Endodermal cell (in vitro differentiated cells): ENCODE data around the gene DYNLRB2. TPM values are rescaled to one million over a fixed set of nuclear protein-coding genes. Genes with fewer than 3 reads are reported as not detected.

Source experiments
- DNase-seq: peaks from one replicate; pipeline ENCODE4 v3.0.0-alpha.2; 2017
- H3K27ac ChIP-seq: 2 replicates; pipeline ENCODE4 v1.5.1; 2013; ENCODE audit warnings: mild to moderate bottlenecking, low read depth, low read length, moderate library complexity
- H3K27me3 ChIP-seq: 2 replicates; pipeline ENCODE4 v1.6.1; 2013; ENCODE audit warnings: mild to moderate bottlenecking, low read length, moderate library complexity; ENCODE audit not compliant: insufficient read depth, control insufficient read depth, poor library complexity, severe bottlenecking
- H3K36me3 ChIP-seq: 2 replicates; pipeline ENCODE4 v1.7.0; 2013; ENCODE audit warnings: mild to moderate bottlenecking, low read length, moderate library complexity; ENCODE audit not compliant: control insufficient read depth, insufficient read depth
- H3K4me1 ChIP-seq: one replicate; pipeline ENCODE4 v1.7.0; 2013; ENCODE audit warnings: low read length; ENCODE audit not compliant: control insufficient read depth, insufficient read depth
- H3K4me3 ChIP-seq: 2 replicates; pipeline ENCODE4 v1.5.1; 2013; ENCODE audit warnings: mild to moderate bottlenecking, low read length, moderate library complexity
- H3K9ac ChIP-seq: 2 replicates; pipeline ENCODE4 v1.6.1; 2013; ENCODE audit warnings: mild to moderate bottlenecking, low read length, moderate library complexity; ENCODE audit not compliant: poor library complexity, severe bottlenecking; ENCODE audit errors: extremely low read depth
- H3K9me3 ChIP-seq: 2 replicates; pipeline ENCODE4 v1.6.1; 2013; ENCODE audit warnings: mild to moderate bottlenecking, low read length, moderate library complexity; ENCODE audit not compliant: control insufficient read depth
- H3K27ac Mint-ChIP-seq: 2 replicates; pipeline ENCODE4 v1.8.0; 2020; ENCODE audit warnings: mixed read lengths
- H3K27me3 Mint-ChIP-seq: 2 replicates; pipeline ENCODE4 v1.8.0; 2021; ENCODE audit warnings: mild to moderate bottlenecking, mixed read lengths; ENCODE audit not compliant: insufficient read depth
- H3K36me3 Mint-ChIP-seq: 2 replicates; pipeline ENCODE4 v1.8.0; 2020; ENCODE audit warnings: low read depth, mixed read lengths
- H3K4me1 Mint-ChIP-seq: 2 replicates; pipeline ENCODE4 v1.8.0; 2020; ENCODE audit warnings: mixed read lengths
- H3K4me3 Mint-ChIP-seq: 2 replicates; pipeline ENCODE4 v1.8.0; 2020; ENCODE audit warnings: mild to moderate bottlenecking, moderate library complexity, mixed read lengths
- H3K9me3 Mint-ChIP-seq: 2 replicates; pipeline ENCODE4 v1.8.0; 2020; ENCODE audit warnings: mild to moderate bottlenecking, mixed read lengths
- CTCF ChIP-seq: fragments of 200-600 bp; sonication (generic); conservative IDR thresholded peaks from 2 replicates; pipeline ENCODE4 v1.5.0; 2021; ENCODE audit warnings: antibody characterized with exemption, mild to moderate bottlenecking
- WGBS, 2 experiments: methylation state at CpG; one replicate each; pipeline versions ENCODE4 v1.1.5 to v1.1.7; 2013; ENCODE audit warnings: missing lambda C conversion rate in 2 of 2, mixed read lengths in 1 of 2; ENCODE audit not compliant: insufficient coverage in 1 of 2, insufficient read length in 1 of 2; 5-methylcytosine and 5-hydroxymethylcytosine counted together
- total RNA-seq, 2 donors: library from RNA; stranded (reverse); fragmentation: NEBNext Ultra II Directional in 1 of 2; extraction: Animal tissue kit (Norgen Biotek cat#: 25700) in 1 of 2; gene quantifications; 2 replicates in 1 of 2; 3 replicates in 1 of 2; pipeline ENCODE4 v1.2.1, GENCODE V29; 2021

DYNLRB2 gene
- total RNA-seq, 2 donors from 2014 or later, result not detected

GRCh38 chr16:80563066-80563465, 22.3 kb downstream of the DYNLRB2 start:
- Histone ChIP-seq H3K9me3 (no peaks in the 10 kb centered on the region), H3K27ac (no peak overlapping the region), H3K36me3 (no peaks in the 10 kb centered on the region), H3K4me3 (no peak overlapping the region), H3K27me3 (no peaks in the 10 kb centered on the region), H3K4me1 (no peaks in the 10 kb centered on the region), H3K9ac (no peak overlapping the region)
- no peak for DNase-seq
- TF ChIP-seq CTCF, result no peak
- Mint-ChIP-seq H3K4me1 (peaks cover 4% of the 10 kb centered on the region), H3K27ac (no peak overlapping the region), H3K27me3 (peaks cover 2% of the 10 kb centered on the region), H3K4me3 (no peak overlapping the region), H3K9me3 (no peaks in the 10 kb centered on the region), H3K36me3 (no peaks in the 10 kb centered on the region)
- WGBS, 2 experiments, result 89 to 92% methylated on average over 2 to 3 of the region's 3 CpGs

DNA sequence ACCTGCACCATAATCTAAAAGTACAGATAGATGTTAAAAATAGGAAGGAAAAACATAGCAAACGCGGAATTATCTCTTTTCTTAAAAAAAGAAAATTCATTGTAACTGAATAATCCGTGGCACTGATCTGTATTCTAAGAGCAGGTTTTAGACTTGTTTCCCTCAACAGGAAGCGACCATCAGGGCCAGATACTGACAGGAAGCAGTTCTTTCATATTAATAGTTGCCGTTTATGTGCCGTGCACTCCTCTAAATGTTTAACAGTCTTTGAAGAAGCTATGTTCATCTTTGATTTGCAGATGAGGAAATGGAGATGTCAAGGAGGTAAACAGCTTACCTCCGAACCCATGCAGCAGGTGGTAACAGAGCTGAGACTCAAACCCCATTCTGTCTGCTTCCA, 23.6 kb downstream of the DYNLRB2 start:
- peaks cover 4% of the 10 kb centered on the region for H3K4me1 Mint-ChIP-seq
- no peak overlapping the region for H3K4me3 Mint-ChIP-seq
- H3K27ac Mint-ChIP-seq, result no peak overlapping the region
- no peaks in the 10 kb centered on the region for H3K36me3 Mint-ChIP-seq
- WGBS, 2 experiments, result 91 to 92% methylated on average over 7 of the region's 7 CpGs
- H3K9me3 ChIP-seq, result no peaks in the 10 kb centered on the region
- DNase-seq, result no peak
- no peak overlapping the region for H3K27ac ChIP-seq
- no peak overlapping the region for H3K9ac ChIP-seq
- H3K4me3 ChIP-seq, result no peak overlapping the region
- no peaks in the 10 kb centered on the region for H3K36me3 ChIP-seq
- H3K4me1 ChIP-seq, result no peaks in the 10 kb centered on the region
- TF ChIP-seq CTCF, result no peak
- H3K27me3 Mint-ChIP-seq, result peaks cover 2% of the 10 kb centered on the region
- H3K9me3 Mint-ChIP-seq, result no peaks in the 10 kb centered on the region
- H3K27me3 ChIP-seq, result no peaks in the 10 kb centered on the region

DNA sequence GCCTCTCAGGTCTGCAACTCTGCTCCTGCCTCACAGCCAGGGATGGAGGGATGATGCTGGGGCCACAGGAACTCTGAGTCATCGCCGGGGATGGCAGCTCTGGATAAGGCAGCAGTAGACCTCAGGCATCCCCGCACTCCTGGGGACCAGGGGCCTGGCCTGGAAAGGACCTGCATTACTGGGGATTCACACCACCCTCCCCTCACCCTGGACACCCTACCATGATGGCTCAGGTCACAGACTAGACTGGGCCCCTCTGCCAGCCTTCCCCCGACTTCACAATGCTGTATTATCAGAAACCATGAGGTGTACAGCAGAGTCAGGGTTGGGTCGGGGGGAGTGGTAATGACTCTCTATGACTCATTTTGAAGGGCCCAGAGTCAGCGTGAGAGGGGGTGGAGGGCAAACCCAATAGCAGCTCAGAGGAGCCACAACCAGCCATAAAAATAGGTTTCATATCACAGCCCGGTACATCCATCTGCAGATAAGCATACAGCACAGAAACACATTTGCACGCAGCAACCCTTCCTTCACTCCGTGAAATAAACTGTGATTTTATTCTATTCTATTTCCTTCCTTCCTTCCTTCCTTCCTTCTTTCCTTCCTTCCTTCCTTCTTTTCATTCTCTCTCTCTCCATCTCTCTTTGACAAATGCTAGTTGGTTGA, 28.8 kb downstream of the DYNLRB2 start:
- H3K9ac ChIP-seq, result no peak overlapping the region
- WGBS, 2 experiments, result 80% methylated on average over 4 to 9 of the region's 9 CpGs
- no peak overlapping the region for H3K4me3 Mint-ChIP-seq
- no peak for TF ChIP-seq CTCF
- H3K27me3 ChIP-seq, result no peaks in the 10 kb centered on the region
- H3K9me3 ChIP-seq, result no peaks in the 10 kb centered on the region
- H3K4me1 ChIP-seq, result no peaks in the 10 kb centered on the region
- H3K36me3 Mint-ChIP-seq, result no peaks in the 10 kb centered on the region
- H3K27me3 Mint-ChIP-seq, result peaks cover 4% of the 10 kb centered on the region
- H3K27ac ChIP-seq, result no peak overlapping the region
- H3K9me3 Mint-ChIP-seq, result peaks cover 2% of the 10 kb centered on the region
- H3K27ac Mint-ChIP-seq, result no peak overlapping the region
- no peaks in the 10 kb centered on the region for H3K36me3 ChIP-seq
- H3K4me3 ChIP-seq, result no peak overlapping the region
- peaks cover 7% of the 10 kb centered on the region for H3K4me1 Mint-ChIP-seq
- DNase-seq, result no peak
